Stomach (tissue), 4 donors: Measurements from ENCODE around the gene SFT2D3.

Source experiments
- POLR2A ChIP-seq, 4 donors: fragments of 450-650 bp; IDR thresholded peaks; one replicate each; pipeline ENCODE4 v1.6.1; 2016; ENCODE audit warnings: antibody characterized with exemption in 4 of 4, control low read depth in 2 of 4, mild to moderate bottlenecking in 1 of 4, moderate library complexity in 1 of 4
- POLR2AphosphoS5 ChIP-seq, 3 donors: sonication (generic); formaldehyde crosslinking; IDR thresholded peaks; one replicate each; pipeline ENCODE4 v1.6.1; 2016; ENCODE audit warnings: antibody characterized with exemption in 3 of 3
- TF ChIP-seq, protein P1 (sequence below), 7 experiments: fragments of 450-650 bp in 4 of 7; fragments of 200-600 bp in 3 of 7; sonication (generic) in 3 of 7; IDR thresholded peaks; one replicate each; pipeline ENCODE4 v1.5.1; 2016 to 2019; ENCODE audit warnings: antibody characterized with exemption in 7 of 7, control low read depth in 2 of 7, mild to moderate bottlenecking in 1 of 7

DNA sequence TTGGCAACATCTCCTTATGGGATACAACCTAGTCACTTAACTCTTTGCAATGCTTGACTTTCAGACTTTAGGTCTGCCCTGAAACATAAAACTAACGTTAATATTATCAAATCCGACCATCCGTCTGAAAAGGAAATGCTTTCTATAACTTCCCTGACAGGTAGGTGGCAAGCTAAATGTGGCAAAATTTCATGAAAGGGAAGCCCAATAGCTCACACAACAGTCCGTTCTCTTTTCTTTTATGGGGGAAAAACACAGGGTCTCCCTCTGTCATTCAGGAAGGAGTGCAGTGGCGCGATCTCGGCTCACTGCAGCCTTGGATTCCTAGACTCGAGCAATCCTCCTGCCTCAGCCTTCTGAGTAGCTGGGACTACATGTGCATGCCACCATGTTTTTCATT is 52.9 kb downstream of the SFT2D3 start:
- no peak for TF ChIP-seq POLR2A (IDR thresholded peaks at IDR 0.05)
- TF ChIP-seq, protein P1, sequence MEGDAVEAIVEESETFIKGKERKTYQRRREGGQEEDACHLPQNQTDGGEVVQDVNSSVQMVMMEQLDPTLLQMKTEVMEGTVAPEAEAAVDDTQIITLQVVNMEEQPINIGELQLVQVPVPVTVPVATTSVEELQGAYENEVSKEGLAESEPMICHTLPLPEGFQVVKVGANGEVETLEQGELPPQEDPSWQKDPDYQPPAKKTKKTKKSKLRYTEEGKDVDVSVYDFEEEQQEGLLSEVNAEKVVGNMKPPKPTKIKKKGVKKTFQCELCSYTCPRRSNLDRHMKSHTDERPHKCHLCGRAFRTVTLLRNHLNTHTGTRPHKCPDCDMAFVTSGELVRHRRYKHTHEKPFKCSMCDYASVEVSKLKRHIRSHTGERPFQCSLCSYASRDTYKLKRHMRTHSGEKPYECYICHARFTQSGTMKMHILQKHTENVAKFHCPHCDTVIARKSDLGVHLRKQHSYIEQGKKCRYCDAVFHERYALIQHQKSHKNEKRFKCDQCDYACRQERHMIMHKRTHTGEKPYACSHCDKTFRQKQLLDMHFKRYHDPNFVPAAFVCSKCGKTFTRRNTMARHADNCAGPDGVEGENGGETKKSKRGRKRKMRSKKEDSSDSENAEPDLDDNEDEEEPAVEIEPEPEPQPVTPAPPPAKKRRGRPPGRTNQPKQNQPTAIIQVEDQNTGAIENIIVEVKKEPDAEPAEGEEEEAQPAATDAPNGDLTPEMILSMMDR (IDR thresholded peaks at IDR 0.05): no peak
- TF ChIP-seq POLR2AphosphoS5 (IDR thresholded peaks at IDR 0.05): no peak
